B cell (primary cell): ENCODE data around the gene ORC5.

Source experiments
- EZH2 ChIP-seq: IDR thresholded peaks from 2 replicates; pipeline ENCODE4 v1.6.1; 2012; ENCODE audit warnings: borderline replicate concordance, low read depth, mild to moderate bottlenecking, moderate library complexity, low read length; ENCODE audit not compliant: insufficient read depth, poor library complexity, severe bottlenecking
- TF ChIP-seq, protein P1 (sequence below): fragments of 200-600 bp; IDR thresholded peaks from one replicate; pipeline ENCODE4 v1.8.0; 2022; ENCODE audit warnings: antibody characterized with exemption, mild to moderate bottlenecking

DNA sequence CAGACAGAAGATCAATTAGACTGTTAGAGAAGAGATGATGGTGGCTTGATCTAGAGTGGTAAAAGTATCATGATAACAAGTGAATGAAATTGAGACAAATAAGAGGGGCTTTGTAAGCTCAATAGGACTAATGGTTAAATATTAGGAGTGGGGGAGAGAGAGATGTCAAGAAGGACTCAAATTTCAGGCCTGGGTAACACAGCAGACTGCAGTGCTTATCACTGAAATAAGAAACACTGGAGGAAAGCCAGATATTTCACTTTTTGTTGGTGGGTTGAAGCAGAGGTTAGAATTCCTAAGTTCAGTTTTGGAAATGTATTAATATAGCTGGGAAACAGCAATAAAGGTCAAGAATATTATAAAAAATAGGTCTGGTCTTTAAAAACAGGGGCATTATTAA, 74.6 kb downstream of the ORC5 start:
- no peak for TF ChIP-seq EZH2
- TF ChIP-seq, protein P1, sequence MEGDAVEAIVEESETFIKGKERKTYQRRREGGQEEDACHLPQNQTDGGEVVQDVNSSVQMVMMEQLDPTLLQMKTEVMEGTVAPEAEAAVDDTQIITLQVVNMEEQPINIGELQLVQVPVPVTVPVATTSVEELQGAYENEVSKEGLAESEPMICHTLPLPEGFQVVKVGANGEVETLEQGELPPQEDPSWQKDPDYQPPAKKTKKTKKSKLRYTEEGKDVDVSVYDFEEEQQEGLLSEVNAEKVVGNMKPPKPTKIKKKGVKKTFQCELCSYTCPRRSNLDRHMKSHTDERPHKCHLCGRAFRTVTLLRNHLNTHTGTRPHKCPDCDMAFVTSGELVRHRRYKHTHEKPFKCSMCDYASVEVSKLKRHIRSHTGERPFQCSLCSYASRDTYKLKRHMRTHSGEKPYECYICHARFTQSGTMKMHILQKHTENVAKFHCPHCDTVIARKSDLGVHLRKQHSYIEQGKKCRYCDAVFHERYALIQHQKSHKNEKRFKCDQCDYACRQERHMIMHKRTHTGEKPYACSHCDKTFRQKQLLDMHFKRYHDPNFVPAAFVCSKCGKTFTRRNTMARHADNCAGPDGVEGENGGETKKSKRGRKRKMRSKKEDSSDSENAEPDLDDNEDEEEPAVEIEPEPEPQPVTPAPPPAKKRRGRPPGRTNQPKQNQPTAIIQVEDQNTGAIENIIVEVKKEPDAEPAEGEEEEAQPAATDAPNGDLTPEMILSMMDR, result no peak
